Mesenteric fat pad (tissue), 1 donor: ENCODE data around the gene RPL39L. TPM values are rescaled to one million over a fixed set of nuclear protein-coding genes. Genes with fewer than 3 reads are reported as not detected.

Experiments
- total RNA-seq: library from RNA; stranded (reverse); fragmentation: NEBNext Ultra II Directional; extraction: Animal tissue kit (Norgen Biotek cat#: 25700); gene quantifications from one replicate; pipeline ENCODE4 v1.2.1, GENCODE V29; 2021
- donor health status: DM: yes; HTN: yes; CAD: no.

Gene RPL39L
- total RNA-seq, 1 donor from 2014 or later: 6.5 TPM

Other genes starting within 250 kb of the RPL39L start
- 35.6 TPM for gene ST6GAL1, start 209.0 kb downstream of the RPL39L start, total RNA-seq
- gene RTP1, start 58.0 kb upstream of the RPL39L start, total RNA-seq: not detected
- 3.2 TPM for gene MASP1, start 152.2 kb upstream of the RPL39L start, total RNA-seq
- gene RTP4, start 228.9 kb upstream of the RPL39L start, total RNA-seq: 1.6 TPM